ENCODE measurements around the gene OR5C1. TPM values are rescaled to one million over a fixed set of nuclear protein-coding genes. Genes with fewer than 3 reads are reported as not detected.

The OR5C1 gene
- total and polyA plus RNA-seq, 3 experiments from 2014 or later: not detected

GRCh38 chr9:122816163-122816867, 27.6 kb downstream of the OR5C1 start:
- H3K4me1 ChIP-seq (ENCODE audit: insufficient read depth, low read length): peaks cover 14% of the 10 kb centered on the region
- peak; percentile 13 to 51 (median 36) for DNase-seq
- no peaks in the 10 kb centered on the region for H3K27me3 Mint-ChIP-seq
- H3K27ac ChIP-seq (ENCODE audit: low read depth, low read length): no peak overlapping the region
- no peaks in the 10 kb centered on the region for H3K9me3 Mint-ChIP-seq
- peak overlapping the region; percentile 93 to 98 (median 95) for H3K27ac Mint-ChIP-seq
- no peak overlapping the region for H3K4me3 ChIP-seq (ENCODE audit: low read length)
- H3K4me1 Mint-ChIP-seq: peaks cover 37 to 46% (median 40%) of the 10 kb centered on the region in 3 donors
- ChIA-PET CTCF (interaction anchor here (0.9 to 1.2 kb wide), 4 partner anchors 8 to 691 kb away, joined by 3 to 4 read pairs (median 4); no protein-coding TSS in a partner anchor), POLR2A (interaction anchor here (0.6 to 2.0 kb wide), 2 partner anchors 12 to 401 kb away, joined by 3 to 6 read pairs; partner anchors contain the start of gene PDCL)
- H3K27me3 ChIP-seq (ENCODE audit: insufficient read depth, low read length, poor library complexity, severe bottlenecking): no peaks in the 10 kb centered on the region
- H3K36me3 ChIP-seq (ENCODE audit: insufficient read depth, low read length): peaks cover 9% of the 10 kb centered on the region
- H3K9me3 ChIP-seq (ENCODE audit: low read length): no peaks in the 10 kb centered on the region
- H3K36me3 Mint-ChIP-seq: peaks cover 0 to 37% (median 7%) of the 10 kb centered on the region in 3 donors
- peak overlapping the region; percentile 48 to 85 (median 79) for H3K4me3 Mint-ChIP-seq

- H3K27me3 ChIP-seq (ENCODE audit: insufficient read depth, low read length, poor library complexity, severe bottlenecking): no peaks in the 10 kb centered on the region
- ChIA-PET POLR2A (interaction anchor here (0.7 kb wide), 1 partner anchor 13 kb away, joined by 4 read pairs; no protein-coding TSS in a partner anchor), CTCF (interaction anchor here (0.9 to 1.4 kb wide), 2 partner anchors 8 to 9 kb away, joined by 3 to 4 read pairs; partner anchors contain the start of gene PDCL)
- H3K27ac ChIP-seq (ENCODE audit: low read depth, low read length): no peak overlapping the region
- Mint-ChIP-seq H3K36me3 (peaks cover 0 to 61% (median 16%) of the 10 kb centered on the region in 3 donors), H3K27ac (peak overlapping the region in 5 of 8 donors; percentile 24 to 75 (median 52)), H3K4me1 (peaks cover 52 to 67% (median 67%) of the 10 kb centered on the region in 3 donors), H3K9me3 (no peaks in the 10 kb centered on the region), H3K27me3 (no peaks in the 10 kb centered on the region), H3K4me3 (no peak overlapping the region)
- no peaks in the 10 kb centered on the region for H3K9me3 ChIP-seq (ENCODE audit: low read length)
- DNase-seq: no peak
- H3K36me3 ChIP-seq (ENCODE audit: insufficient read depth, low read length): peaks cover 27% of the 10 kb centered on the region
- H3K4me3 ChIP-seq (ENCODE audit: low read length): no peak overlapping the region
- peaks cover 16% of the 10 kb centered on the region for H3K4me1 ChIP-seq (ENCODE audit: insufficient read depth, low read length)
Measured at GRCh38 chr9:122819326-122819725, 30.6 kb downstream of the OR5C1 start.

GRCh38 chr9:122819791-122820489, 31.2 kb downstream of the OR5C1 start:
- Histone ChIP-seq H3K4me3 (ENCODE audit: low read length) (no peak overlapping the region), H3K27me3 (ENCODE audit: insufficient read depth, low read length, poor library complexity, severe bottlenecking) (no peaks in the 10 kb centered on the region), H3K9me3 (ENCODE audit: low read length) (no peaks in the 10 kb centered on the region), H3K36me3 (ENCODE audit: insufficient read depth, low read length) (peaks cover 28% of the 10 kb centered on the region), H3K4me1 (ENCODE audit: insufficient read depth, low read length) (peaks cover 22% of the 10 kb centered on the region), H3K27ac (ENCODE audit: low read depth, low read length) (no peak overlapping the region)
- Mint-ChIP-seq H3K4me1 (peaks cover 52 to 69% (median 67%) of the 10 kb centered on the region in 3 donors), H3K27me3 (no peaks in the 10 kb centered on the region), H3K9me3 (no peaks in the 10 kb centered on the region), H3K27ac (peak overlapping the region in 6 of 8 donors; percentile 27 to 73 (median 61)), H3K36me3 (peaks cover 0 to 62% (median 19%) of the 10 kb centered on the region in 3 donors), H3K4me3 (peak overlapping the region in 2 of 7 donors; percentile 1 to 58)
- ChIA-PET POLR2A (interaction anchor here (0.7 kb wide), 1 partner anchor 13 kb away, joined by 4 read pairs; no protein-coding TSS in a partner anchor), CTCF (interaction anchor here (0.9 to 1.4 kb wide), 2 partner anchors 8 to 9 kb away, joined by 3 to 4 read pairs; partner anchors contain the start of gene PDCL)
- no peak for DNase-seq

- ChIA-PET CTCF (interaction anchor here (1.4 kb wide), 1 partner anchor 9 kb away, joined by 4 read pairs; no protein-coding TSS in a partner anchor), POLR2A (no interaction called here)
- peaks cover 51 to 69% (median 68%) of the 10 kb centered on the region in 3 donors for H3K4me1 Mint-ChIP-seq
- no peaks in the 10 kb centered on the region for H3K9me3 Mint-ChIP-seq
- Histone ChIP-seq H3K9me3 (ENCODE audit: low read length) (no peaks in the 10 kb centered on the region), H3K36me3 (ENCODE audit: insufficient read depth, low read length) (peaks cover 28% of the 10 kb centered on the region), H3K4me1 (ENCODE audit: insufficient read depth, low read length) (peaks cover 21% of the 10 kb centered on the region), H3K4me3 (ENCODE audit: low read length) (no peak overlapping the region), H3K27me3 (ENCODE audit: insufficient read depth, low read length, poor library complexity, severe bottlenecking) (no peaks in the 10 kb centered on the region), H3K27ac (ENCODE audit: low read depth, low read length) (no peak overlapping the region)
- peaks cover 0 to 61% (median 19%) of the 10 kb centered on the region in 3 donors for H3K36me3 Mint-ChIP-seq
- H3K27ac Mint-ChIP-seq: peak overlapping the region in 4 of 8 donors; percentile 46 to 73 (median 69)
- H3K27me3 Mint-ChIP-seq: no peaks in the 10 kb centered on the region
- peak overlapping the region in 2 of 7 donors; percentile 1 to 58 for H3K4me3 Mint-ChIP-seq
- no peak for DNase-seq
Measured at GRCh38 chr9:122820490-122820845, 31.7 kb downstream of the OR5C1 start.

- peaks cover 20% of the 10 kb centered on the region for H3K4me1 ChIP-seq (ENCODE audit: insufficient read depth, low read length)
- Mint-ChIP-seq H3K27me3 (no peaks in the 10 kb centered on the region), H3K4me3 (peak overlapping the region in 1 of 7 donors; percentile 63), H3K9me3 (no peaks in the 10 kb centered on the region), H3K36me3 (peaks cover 0 to 64% (median 19%) of the 10 kb centered on the region in 3 donors), H3K27ac (peak overlapping the region in 6 of 8 donors; percentile 55 to 82 (median 68)), H3K4me1 (peaks cover 46 to 68% (median 67%) of the 10 kb centered on the region in 3 donors)
- H3K27ac ChIP-seq (ENCODE audit: low read depth, low read length): no peak overlapping the region
- H3K27me3 ChIP-seq (ENCODE audit: insufficient read depth, low read length, poor library complexity, severe bottlenecking): no peaks in the 10 kb centered on the region
- H3K9me3 ChIP-seq (ENCODE audit: low read length): no peaks in the 10 kb centered on the region
- H3K4me3 ChIP-seq (ENCODE audit: low read length): no peak overlapping the region
- peaks cover 28% of the 10 kb centered on the region for H3K36me3 ChIP-seq (ENCODE audit: insufficient read depth, low read length)
- DNase-seq: no peak
- CTCF ChIA-PET: no interaction called here
- POLR2A ChIA-PET: no interaction called here
Measured at GRCh38 chr9:122821278-122821943, 32.7 kb downstream of the OR5C1 start.

GRCh38 chr9:122822056-122822455, 33.3 kb downstream of the OR5C1 start:
- Mint-ChIP-seq H3K36me3 (peaks cover 0 to 60% (median 19%) of the 10 kb centered on the region in 3 donors), H3K27me3 (no peaks in the 10 kb centered on the region), H3K4me3 (no peak overlapping the region), H3K27ac (peak overlapping the region in 2 of 8 donors; percentile 54 to 77), H3K9me3 (no peaks in the 10 kb centered on the region), H3K4me1 (peaks cover 48 to 70% (median 67%) of the 10 kb centered on the region in 3 donors)
- DNase-seq: no peak
- no peak overlapping the region for H3K4me3 ChIP-seq (ENCODE audit: low read length)
- H3K36me3 ChIP-seq (ENCODE audit: insufficient read depth, low read length): peaks cover 28% of the 10 kb centered on the region
- H3K27ac ChIP-seq (ENCODE audit: low read depth, low read length): no peak overlapping the region
- H3K27me3 ChIP-seq (ENCODE audit: insufficient read depth, low read length, poor library complexity, severe bottlenecking): no peaks in the 10 kb centered on the region
- POLR2A ChIA-PET: no interaction called here
- H3K9me3 ChIP-seq (ENCODE audit: low read length): no peaks in the 10 kb centered on the region
- peaks cover 21% of the 10 kb centered on the region for H3K4me1 ChIP-seq (ENCODE audit: insufficient read depth, low read length)
- CTCF ChIA-PET: no interaction called here

GRCh38 chr9:122822938-122823337, 34.2 kb downstream of the OR5C1 start:
- no peaks in the 10 kb centered on the region for H3K27me3 Mint-ChIP-seq
- Histone ChIP-seq H3K27ac (ENCODE audit: low read depth, low read length) (no peak overlapping the region), H3K4me3 (ENCODE audit: low read length) (no peak overlapping the region), H3K36me3 (ENCODE audit: insufficient read depth, low read length) (peaks cover 28% of the 10 kb centered on the region), H3K9me3 (ENCODE audit: low read length) (no peaks in the 10 kb centered on the region), H3K27me3 (ENCODE audit: insufficient read depth, low read length, poor library complexity, severe bottlenecking) (no peaks in the 10 kb centered on the region), H3K4me1 (ENCODE audit: insufficient read depth, low read length) (peaks cover 27% of the 10 kb centered on the region)
- peaks cover 54 to 77% (median 72%) of the 10 kb centered on the region in 3 donors for H3K4me1 Mint-ChIP-seq
- peaks cover 0 to 59% (median 19%) of the 10 kb centered on the region in 3 donors for H3K36me3 Mint-ChIP-seq
- ChIA-PET POLR2A (no interaction called here), CTCF (no interaction called here)
- H3K9me3 Mint-ChIP-seq: no peaks in the 10 kb centered on the region
- H3K27ac Mint-ChIP-seq: peak overlapping the region in 6 of 8 donors; percentile 4 to 77 (median 42)
- DNase-seq: no peak
- H3K4me3 Mint-ChIP-seq: peak overlapping the region in 1 of 7 donors; percentile 46

All from CD8-positive, alpha-beta memory T cell (primary cell).